Activated T-helper 1 cell treated with Interleukin-2 at 50 U/mL for 16 hours (primary cell): ENCODE data around the gene NTN3.
A peak's percentile ranks its signal among the peaks of the same experiment; 100 is the strongest.
"Not testable (repeated sequence)": the region's sequence is repeated elsewhere in the genome, so short reads cannot be mapped to it uniquely, and the experiment has no call there.

Experiments
- DNase-seq: peaks from one replicate; pipeline ENCODE4 v3.0.0-alpha.2; 2020; ENCODE audit warnings: low read depth

The NTN3 gene

DNA sequence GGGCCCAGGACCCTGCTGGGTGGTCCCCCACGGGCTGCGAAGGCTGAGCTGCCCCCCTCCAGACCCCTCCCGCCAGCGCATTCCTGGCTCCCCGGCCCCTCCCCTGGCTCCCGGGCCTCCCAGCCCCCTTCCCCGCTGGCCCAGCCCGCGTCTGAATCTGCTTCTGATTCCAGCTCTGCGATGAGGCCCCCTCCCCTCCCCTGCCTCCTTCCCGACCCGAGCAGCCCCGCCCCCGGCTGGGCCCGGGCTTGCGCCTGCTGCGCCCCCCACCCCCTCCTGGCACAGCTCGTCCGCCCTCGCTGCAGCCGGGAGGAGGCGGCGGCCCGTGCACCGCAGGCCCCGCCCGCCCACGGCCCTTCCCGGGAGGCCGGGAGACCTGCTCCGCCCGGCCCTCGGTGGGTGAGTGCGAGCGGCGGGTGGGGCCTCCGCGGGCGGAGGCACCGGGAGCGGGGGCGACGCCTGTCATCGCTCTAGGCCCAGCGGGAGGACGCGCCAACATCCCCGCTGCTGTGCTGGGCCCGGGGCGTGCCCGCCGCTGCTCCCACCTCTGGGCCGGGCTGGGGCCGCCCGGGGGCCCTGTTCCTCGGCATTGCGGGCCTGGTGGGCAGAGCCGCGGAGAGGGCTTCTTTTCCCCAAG is at the start of gene NTN3:
Gene NTN3, plus strand, starts transcription at position 282 of the 637 bp plus-strand sequence. CDS start 405 bp downstream, outside the sequence.
- DNase-seq, result no peak

DNA sequence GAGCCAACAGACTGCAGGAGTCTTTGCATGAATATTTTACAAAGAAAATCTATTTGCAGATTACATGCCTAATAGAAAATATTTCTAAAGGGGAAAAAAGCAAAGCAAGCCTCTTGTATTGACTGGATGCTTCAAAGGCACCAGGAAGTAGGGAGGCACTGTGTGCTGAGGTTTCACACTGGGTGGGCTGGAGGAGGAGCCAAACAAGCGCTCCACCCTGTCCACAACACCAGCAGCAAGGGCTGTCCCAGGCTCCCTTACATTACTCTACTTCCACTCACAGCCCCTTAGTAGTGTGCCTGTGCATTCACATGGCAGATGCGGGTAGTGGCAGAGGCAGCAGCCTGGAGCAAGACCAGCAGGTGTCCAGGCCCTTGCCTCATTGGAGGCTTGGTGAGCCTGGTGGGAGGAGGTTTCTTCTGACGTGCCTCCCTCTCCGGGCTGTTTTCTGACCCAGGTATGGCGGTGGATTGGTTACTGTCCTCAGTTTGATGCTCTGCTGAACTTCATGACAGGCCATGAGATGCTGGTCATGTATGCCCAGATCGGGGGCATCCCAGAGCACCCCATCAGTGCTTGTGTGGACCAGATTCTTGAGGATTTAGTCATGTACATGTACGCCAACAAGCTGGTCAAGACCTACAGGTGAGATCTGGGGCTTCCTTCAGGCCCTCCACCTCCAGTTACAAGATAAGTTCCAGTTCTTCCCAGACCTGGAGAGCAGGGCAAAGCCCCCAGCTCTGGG is 48.8 kb upstream of the NTN3 start:
- no peak for DNase-seq

DNA sequence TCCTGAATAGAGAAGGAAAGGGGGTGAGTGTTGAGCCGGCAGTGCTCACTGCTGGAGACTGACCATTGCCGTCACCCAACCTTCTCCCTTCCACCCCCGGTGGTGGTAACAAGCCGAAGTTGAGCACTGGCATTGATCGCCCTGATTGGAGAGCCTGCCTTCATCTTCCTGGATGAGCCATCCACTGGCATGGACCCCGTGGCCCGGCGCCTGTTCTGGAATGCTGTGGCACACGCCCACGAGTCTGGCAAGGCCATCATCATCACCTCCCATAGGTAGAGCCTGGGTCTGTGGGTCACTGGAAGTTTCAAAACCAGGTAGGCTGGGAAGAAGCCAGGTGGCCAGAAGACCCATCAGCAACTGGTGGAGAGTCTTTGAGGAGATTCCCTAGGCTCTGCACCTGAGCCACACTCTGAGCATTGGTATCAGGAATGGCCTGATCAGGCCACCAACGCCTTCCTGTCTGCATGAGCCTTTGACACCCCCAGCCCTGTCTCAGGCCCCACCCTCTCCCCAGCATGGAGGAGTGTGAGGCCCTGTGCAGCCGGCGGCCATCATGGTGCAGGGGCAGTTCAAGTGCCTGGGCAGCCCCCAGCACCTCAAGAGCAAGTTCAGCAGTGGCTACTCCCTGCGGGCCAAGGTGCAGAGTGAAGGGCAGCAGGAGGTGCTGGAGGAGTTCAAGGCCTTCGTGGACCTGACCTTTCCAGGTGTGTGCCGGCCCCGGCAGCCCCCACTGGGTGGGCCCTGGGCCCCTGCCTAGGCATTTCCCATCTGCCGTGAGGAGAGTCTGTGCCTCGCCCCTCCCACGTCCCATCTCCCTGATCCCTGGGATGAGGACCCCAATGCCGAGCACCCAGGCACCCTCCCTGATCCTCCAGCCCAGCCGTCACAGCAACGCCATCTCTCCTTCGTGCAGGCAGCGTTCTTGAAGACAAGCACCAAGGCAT is 46.8 kb upstream of the NTN3 start:
- no peak for DNase-seq

DNA sequence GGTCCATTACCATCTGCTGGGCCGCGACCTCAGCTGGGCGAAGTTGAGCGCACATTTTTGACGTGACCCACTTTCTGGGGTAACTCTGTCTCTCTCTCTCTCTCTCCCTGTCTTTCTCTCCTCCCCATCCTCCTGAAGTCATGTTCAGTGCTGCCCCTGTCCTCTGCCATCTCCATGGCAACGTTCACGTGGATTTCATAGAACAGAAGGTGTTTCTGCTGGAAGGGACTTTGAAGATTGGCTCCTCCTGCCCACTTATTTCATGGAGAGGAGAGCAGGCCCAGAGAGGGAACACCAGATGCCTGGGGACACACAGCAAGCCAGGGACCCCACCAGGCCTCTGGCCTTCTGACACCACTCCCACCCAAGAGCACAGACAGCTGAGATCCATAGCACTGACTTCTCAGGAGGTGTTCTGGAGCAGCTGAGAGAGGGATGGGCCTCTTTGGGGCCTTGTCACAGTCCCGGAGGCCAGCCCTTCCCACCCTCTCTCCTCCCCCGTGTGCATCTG is 46.0 kb upstream of the NTN3 start:
- DNase-seq, result no peak

DNA sequence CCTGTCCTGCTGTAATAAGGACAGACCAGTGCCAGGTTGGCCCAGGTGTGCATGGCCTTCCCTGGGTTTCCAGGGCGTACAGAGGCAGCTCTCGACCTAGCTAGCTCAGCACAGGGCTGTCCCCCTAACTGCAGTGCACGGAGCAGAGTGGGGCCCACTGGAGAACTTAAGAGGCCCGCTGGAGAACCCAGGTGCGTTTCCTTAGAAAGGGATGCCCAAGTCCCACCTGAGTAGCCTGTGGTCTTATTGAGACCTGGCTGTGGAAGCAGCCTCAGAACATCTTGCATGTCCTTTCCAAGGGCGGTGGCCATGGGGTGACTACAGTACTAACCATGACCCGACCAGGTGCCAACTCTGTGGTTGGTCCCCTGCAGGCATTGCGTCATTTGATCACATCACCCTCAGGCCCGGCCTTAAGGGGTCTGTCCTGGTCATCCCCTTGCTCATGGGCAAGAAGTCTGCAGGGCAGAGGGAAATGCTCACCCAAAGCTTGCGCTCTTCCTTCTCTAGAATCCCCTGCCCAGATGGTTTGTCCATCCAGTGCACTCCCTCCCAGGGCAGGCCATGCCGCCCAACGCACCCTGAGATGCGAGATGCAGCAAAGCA is 45.2 kb upstream of the NTN3 start:
- DNase-seq, result no peak

DNA sequence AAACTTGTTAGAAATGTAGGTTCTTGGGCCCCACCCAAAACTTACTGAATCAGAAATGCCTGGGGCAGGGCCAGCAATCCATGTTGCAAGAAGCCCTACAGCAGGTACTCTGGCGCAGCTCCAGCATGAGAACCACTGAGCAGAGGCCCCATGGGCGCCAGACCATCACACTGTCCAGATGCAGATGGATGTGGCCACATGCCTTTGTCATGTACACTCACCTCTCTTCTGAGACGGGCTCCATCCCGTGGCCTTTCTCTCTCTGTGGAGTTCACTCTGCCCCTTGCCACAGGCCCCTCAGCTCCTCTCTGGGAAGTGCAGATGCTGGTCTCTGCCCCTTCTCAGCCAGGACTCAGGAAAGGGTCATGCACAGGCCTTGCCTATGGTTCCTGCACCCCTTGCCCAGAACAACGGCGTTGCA is 44.1 kb upstream of the NTN3 start:
- DNase-seq, result no peak

DNA sequence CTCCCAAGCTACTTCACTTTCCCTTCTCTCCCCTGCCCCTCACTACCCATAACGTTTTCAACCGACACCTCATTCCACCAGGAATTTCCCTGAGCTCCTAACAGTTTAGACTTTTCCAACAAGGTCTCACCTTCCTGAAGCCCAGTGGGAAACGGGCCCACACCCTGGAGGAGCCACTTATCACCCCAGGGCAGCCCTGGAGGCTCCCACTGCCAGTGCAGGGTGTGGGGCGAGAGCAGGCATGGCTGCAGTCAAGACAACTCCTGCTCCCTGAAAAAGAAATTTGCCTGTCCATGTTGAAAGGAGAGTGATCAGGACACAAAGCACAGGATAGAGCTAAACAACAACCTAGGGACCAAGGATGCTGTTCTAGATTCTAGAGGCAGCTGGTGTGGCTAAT is 43.6 kb upstream of the NTN3 start:
- no peak for DNase-seq

DNA sequence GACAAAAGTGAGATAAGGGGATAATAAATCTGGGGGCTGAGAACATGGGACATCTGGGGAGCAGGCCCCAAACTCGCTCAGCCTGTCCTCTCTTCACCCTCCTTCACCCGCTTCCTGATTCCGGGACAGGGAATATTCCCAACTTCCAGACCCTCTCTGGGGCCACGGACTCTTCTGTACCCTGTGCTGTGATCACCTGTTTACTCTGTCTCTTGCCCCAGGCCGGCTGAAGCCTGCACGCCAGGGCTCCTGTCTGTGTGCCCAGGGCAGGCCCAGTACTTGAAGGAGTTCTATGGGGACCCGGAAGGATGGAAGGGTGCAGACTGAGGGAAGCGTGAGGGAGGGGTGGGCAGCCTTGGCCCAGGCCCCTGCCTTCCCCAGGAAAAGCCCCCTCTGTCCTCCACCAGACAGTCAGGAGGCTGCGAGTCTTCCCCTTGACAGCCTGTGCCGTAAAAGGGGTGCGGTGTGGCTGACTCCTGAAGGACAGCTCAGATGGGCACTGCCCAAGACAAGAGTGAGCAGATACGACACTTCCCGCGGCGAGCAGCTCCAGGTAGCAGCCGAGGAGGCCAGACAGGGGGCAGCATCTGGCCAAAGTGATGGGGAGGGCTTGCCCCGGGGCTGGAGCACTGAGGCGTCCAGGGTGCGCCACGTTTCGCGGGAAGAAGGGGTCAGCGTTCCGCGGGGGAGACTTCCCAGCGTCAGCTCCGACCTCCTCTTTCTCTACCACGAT is 42.9 kb upstream of the NTN3 start:
- DNase-seq, result no peak

DNA sequence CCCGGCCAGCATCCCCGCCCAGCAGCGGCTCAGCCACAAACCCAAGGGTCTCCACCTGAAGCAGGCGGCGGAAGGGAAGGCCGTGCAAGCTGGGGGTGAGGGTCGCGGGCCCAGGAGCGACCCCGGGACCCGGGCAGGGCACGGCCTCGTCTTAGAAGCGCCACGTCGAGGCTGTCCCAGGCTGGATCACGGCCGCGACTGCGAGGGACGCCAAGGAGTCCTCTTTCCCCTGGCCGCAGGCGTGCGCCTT is 42.4 kb upstream of the NTN3 start:
- no peak for DNase-seq

DNA sequence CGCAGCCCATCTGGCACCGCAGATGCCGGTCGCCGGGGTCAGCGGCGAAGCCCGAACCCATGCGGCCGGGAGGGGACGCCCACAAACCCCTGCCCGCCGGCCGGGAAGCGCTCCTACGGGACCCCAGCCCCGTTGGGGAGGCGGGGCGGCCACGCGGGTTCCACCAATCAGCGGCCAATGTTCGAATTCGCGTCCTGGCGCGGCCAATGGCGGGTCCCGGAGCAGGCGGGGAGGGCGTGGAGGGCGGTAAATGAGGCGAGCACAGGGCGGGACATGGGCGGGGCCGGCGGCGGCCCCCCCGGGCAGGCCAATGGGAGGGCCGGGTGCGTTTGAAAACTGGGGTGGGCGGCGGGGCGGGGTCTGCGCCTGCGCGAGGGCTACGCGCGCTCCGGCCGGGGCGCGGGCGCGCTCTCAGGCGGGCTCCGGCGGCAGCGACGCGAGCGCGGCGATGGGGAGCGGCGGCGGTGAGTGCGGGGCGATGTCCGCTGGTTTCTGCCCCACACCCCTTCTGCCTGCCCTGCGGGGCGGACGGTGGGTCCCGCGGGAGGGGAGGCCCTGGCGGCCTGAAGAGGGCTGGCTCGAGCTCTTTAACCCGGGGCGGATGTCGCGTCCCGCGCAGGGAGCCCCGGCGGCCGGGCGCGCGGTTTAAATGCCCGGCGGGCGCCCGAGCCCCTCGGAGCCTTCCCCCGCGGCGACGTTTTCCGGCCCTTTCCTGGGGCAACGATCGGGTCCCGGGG is 41.9 kb upstream of the NTN3 start, which contains the start of gene CCNF:
Gene CCNF, plus strand, starts transcription at position 414 of the 737 bp plus-strand sequence. Its CDS starts 35 bp downstream, at position 449.
- peak; percentile 98 for DNase-seq

DNA sequence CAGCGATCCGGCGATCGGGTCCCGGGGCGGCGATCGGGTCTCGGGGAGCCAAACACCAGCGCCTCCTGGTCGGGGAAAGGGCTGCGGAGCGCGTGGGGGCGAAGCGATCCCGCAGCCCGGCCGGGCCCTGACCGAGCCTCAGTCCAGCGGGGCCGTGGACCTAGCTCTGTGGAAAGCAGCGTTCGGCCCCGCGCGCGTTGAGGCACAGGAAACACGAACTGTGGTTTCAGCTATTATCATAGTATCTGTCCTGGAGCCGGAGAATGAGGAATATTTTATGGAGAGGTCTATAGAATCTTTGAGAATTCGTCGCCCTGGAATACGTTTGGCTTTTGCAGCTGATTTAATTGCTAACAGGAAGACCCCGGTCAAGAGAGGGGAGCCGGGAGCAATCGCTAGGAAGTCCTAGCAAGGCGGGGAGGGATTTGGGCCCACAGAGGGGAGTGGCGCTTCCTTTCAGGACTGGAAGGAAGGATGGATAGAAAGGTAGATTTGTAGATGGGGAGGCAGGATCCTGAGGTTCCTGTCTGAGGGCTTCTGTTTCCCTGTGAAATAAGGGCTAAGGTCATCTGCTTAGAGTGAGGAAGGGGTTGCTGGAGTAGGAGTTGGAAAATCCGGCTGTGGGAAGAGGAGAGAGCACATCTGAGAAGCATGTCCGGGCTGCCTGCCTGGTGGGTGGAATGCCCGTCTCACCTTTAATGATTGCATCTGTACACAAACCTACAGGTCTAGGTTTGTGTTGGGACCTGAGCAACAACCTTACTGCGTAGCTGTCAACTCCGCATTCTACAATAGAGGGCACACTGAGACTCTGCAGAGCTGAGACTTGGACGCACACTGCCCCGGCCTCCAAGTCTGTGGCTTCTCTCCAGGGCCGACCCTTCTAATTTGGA is 41.1 kb upstream of the NTN3 start:
- no peak for DNase-seq

DNA sequence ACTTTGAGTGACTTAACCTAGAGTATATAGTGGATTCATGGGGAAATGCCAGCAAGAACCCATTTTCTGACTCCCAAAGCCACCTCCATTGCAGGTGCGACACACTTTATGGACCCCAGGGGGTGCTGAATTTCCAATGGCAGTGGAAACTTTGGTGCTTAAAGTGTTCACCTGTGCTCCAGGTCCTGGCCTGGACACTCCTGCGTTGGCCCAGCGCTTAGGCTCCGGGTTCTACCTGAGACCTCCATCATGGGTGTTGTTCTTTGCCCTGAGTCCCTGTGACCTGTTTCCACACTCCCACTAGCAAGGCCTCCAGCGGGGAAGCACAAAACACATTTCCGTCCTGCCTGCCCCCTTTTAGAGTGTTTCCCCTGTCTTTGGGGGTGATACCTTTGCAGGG is 38.8 kb upstream of the NTN3 start:
- no peak for DNase-seq

DNA sequence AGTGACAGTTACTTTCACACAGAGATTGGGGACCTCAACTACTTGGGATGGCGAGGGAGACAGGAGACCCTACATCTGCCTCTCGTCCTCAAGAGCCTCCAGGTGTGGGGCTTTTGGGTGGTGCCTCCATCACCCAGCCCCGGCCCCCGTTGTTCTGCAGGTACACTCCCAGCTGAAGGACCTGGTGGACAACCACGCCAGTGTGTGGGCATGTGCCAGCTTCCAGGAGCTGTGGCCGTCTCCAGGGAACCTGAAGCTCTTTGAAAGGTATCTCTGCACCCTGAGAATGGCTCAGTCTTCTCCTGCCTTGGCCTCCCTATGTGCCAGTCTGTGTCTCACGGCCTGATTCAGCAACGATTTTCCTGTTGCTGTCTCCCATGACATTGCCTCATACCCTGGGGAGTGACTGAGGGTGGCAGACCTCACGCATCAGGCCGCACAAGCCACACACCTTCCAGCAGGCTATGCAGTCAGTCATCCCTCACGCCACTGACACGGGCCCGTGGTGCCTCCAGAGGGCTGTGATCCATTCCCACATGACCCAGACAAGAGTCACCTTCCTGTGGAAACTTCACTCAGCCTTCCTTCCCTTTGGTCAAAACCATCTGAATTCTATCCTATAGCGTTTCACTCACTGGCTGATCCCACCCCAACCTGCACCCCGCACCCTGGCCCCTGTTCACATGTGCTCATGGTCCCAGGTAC is 38.1 kb upstream of the NTN3 start:
- DNase-seq, result no peak

DNA sequence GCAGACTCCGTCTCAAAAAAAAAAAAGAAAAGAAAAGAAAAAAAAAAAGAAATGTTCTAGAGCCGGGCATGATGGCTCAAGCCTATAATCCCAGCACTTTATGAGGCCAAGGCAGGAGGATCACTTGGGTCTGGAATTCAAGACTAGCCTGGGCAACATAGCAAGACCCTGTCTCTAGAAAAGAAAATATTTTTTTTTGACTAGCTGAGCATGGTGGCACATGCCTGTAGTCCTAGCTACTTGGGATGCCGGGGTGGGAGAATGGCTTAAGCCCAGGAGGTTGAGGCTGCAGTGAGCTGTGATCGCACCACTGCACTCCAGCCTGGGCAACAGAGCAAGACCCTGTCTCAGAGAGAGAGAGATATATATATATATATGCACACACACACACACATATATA is 35.9 kb upstream of the NTN3 start:
- DNase-seq, result not testable (repeated sequence)

DNA sequence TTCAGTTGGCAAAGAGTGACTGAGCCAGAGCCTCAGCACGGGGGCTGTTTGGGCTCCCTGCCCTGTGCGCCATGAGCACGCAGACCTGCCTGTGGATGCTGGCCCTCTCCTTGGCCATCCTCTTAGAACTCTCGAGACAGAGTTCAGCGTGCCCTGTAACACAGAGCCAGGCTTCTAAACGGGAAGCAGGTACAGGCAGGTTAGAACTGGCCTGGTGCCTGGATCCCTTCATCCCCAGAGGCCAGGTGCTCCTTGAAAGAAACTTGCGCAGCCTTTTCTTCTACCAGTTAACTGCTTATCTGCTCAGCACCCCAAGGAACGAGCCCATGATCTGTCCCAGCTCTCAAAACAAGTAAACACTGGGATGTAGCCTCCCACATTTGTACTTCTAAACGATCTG is 35.0 kb upstream of the NTN3 start:
- DNase-seq, result no peak

DNA sequence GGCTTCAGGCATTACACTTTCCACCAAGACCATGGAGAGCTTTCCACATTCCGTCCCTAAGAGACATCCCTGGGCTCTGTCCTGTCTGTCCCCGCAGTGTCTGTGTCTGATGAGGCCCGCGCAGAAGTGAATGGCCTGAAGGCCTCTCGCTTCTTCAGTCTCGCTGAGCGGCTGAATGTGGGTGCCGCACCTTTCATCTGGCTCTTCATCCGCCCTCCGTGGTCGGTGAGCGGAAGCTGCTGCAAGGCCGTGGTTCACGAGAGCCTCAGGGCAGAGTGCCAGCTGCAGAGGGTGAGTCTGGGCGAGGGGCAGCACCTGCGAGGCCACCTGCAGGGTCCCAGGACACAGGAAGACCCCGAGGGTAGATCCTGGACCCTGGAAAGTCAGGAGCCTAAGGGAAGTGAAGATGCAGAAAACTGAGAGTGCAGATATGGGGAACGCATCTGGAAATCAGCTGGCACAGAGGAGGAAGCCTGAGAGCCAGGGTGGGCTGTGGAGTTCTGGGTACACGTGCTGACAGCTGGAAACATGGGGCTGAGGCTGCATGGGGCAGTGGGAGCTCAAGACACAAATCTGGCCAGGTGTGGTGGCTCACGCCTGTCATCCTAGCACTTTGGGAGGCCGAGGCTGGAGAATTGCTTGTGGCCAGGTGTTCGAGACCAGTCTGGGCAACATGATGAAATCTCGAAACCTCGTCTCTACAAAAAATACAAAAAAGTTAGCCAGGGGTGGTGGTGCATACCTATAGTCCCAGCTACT is 33.9 kb upstream of the NTN3 start:
- no peak for DNase-seq

DNA sequence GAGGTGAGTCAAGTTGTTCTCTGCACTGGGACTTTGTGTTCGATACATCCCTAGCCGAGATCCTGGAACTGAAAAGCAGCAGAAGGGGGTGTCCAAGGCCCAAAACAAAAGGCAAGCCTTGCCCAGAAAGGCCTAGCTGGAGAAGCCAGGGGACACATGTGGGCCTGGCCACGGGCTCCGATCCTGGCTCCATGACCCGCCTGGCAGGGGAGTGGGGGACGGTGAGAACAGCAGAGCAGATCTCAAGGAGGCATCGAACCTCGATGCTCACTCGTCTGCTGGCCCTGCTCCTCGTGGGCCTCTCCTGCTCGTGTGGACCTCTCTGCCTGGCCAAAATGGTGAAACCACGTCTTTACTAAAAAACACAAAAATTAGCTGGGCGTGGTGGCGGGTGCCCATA is 33.0 kb upstream of the NTN3 start:
- DNase-seq, result no peak

DNA sequence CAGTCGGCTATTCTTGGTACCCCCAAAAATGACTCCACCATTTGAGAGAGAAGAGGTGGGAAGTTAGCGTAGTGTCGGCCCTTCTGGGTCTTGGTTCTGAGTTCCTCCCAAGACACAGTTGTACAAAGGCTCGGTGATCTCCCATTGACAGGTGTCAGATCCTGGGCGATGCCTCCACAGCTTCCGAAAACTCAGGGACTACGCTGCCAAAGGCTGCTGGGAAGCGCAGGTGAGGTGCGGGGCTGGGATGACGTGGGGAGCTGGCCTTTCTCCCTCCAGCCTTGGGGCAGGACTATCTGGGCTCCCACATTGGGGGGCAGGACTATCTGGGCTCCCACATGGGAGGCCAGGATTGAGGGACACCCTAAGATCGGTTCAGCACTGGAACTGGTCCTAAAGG is 31.5 kb upstream of the NTN3 start:
- no peak for DNase-seq
